Astrocyte of the spinal cord (primary cell): ENCODE results near the gene CXCR6.

ENCODE experiments used
- DNase-seq: peaks from one replicate; pipeline ENCODE4 v3.0.0; 2011; ENCODE audit warnings: low read depth, low spot score
- H3K4me3 ChIP-seq: 2 replicates; pipeline ENCODE4 v1.5.1; 2011; ENCODE audit warnings: low read depth, mild to moderate bottlenecking, low read length, moderate library complexity
- CTCF ChIP-seq: IDR thresholded peaks from 2 replicates; pipeline ENCODE4 v1.5.1; 2012; ENCODE audit warnings: low read depth, mild to moderate bottlenecking, low read length, inconsistent platforms
- in situ Hi-C: cut with HindIII; loops from 2 replicates; pipeline ENCODE4 v1.10.0; 2017; ENCODE audit warnings: low sequenced_read_pairs

The CXCR6 gene

GRCh38 chr3:45946875-45947274 is 3.6 kb downstream of the CXCR6 start:
- no peak overlapping the region for H3K4me3 ChIP-seq
- no peak for TF ChIP-seq CTCF
- no peak for DNase-seq
- in situ Hi-C loops: no loop called here

- no peak for TF ChIP-seq CTCF
- H3K4me3 ChIP-seq: no peak overlapping the region
- DNase-seq: no peak
- in situ Hi-C loops: no loop called here
Measured at GRCh38 chr3:45947361-45947760, 4.1 kb downstream of the CXCR6 start.

- in situ Hi-C loops: no loop called here
- no peak overlapping the region for H3K4me3 ChIP-seq
- TF ChIP-seq CTCF: no peak
- DNase-seq: peak; percentile 18
Measured at GRCh38 chr3:45948311-45948781, 5.1 kb downstream of the CXCR6 start.

GRCh38 chr3:45948881-45949280 is 5.6 kb downstream of the CXCR6 start:
- no peak overlapping the region for H3K4me3 ChIP-seq
- DNase-seq: no peak
- no peak for TF ChIP-seq CTCF
- in situ Hi-C loops: no loop called here

GRCh38 chr3:45949432-45949831 is 6.2 kb downstream of the CXCR6 start:
- TF ChIP-seq CTCF: no peak
- in situ Hi-C loops: no loop called here
- no peak overlapping the region for H3K4me3 ChIP-seq
- no peak for DNase-seq

GRCh38 chr3:45950131-45950530 is 6.9 kb downstream of the CXCR6 start:
- no peak for DNase-seq
- no peak for TF ChIP-seq CTCF
- H3K4me3 ChIP-seq: no peak overlapping the region
- in situ Hi-C loops: no loop called here
